Spleen (tissue), 11 donors: Measurements from ENCODE around the gene PAN2. TPM values are rescaled to one million over a fixed set of nuclear protein-coding genes. Genes with fewer than 3 reads are reported as not detected.
A peak's percentile ranks its signal among the peaks of the same experiment; 100 is the strongest.

Experiments
- DNase-seq: peaks from one replicate; pipeline ENCODE4 v3.0.0-alpha.2; 2020
- H3K27ac ChIP-seq, 8 donors: fragments of 200-600 bp; sonication (generic) in 7 of 8; 1 replicate in 4 of 8; 2 replicates in 4 of 8; pipeline versions ENCODE4 v1.5.0 to v1.8.0; 2016 to 2021; ENCODE audit warnings: inconsistent platforms in 4 of 8, mild to moderate bottlenecking in 4 of 8, moderate library complexity in 1 of 8
- H3K27me3 ChIP-seq, 7 donors: fragments of 200-600 bp; sonication (generic) in 6 of 7; replicated peaks in 1 of 7; 1 replicate in 4 of 7; 2 replicates in 3 of 7; pipeline versions ENCODE4 v1.5.0 to v1.8.0; 2016 to 2021; ENCODE audit warnings: inconsistent platforms in 3 of 7, mild to moderate bottlenecking in 1 of 7
- H3K36me3 ChIP-seq, 6 donors: fragments of 200-600 bp; sonication (generic) in 5 of 6; 1 replicate in 4 of 6; 2 replicates in 2 of 6; pipeline versions ENCODE4 v1.5.0 to v1.8.0; 2016 to 2021; ENCODE audit warnings: inconsistent platforms in 2 of 6
- H3K4me1 ChIP-seq, 6 donors: fragments of 200-600 bp; sonication (generic) in 5 of 6; 1 replicate in 3 of 6; 2 replicates in 3 of 6; pipeline versions ENCODE4 v1.5.0 to v1.8.0; 2016 to 2021; ENCODE audit warnings: inconsistent platforms in 3 of 6
- H3K4me3 ChIP-seq, 8 donors: fragments of 200-600 bp; sonication (generic) in 7 of 8; 1 replicate in 4 of 8; 2 replicates in 4 of 8; pipeline versions ENCODE4 v1.5.0 to v1.8.0; 2016 to 2021; ENCODE audit warnings: inconsistent platforms in 4 of 8, mild to moderate bottlenecking in 4 of 8, moderate library complexity in 2 of 8
- H3K9me3 ChIP-seq, 8 donors: fragments of 200-600 bp; sonication (generic) in 7 of 8; 1 replicate in 4 of 8; 2 replicates in 4 of 8; pipeline versions ENCODE4 v1.5.0 to v1.8.0; 2016 to 2021; ENCODE audit warnings: inconsistent platforms in 4 of 8
- CTCF ChIP-seq, 11 experiments: fragments of 200-600 bp in 7 of 11; fragments of 450-650 bp in 4 of 11; sonication (generic) in 4 of 11; IDR thresholded peaks in 8 of 11; conservative IDR thresholded peaks in 3 of 11; 1 replicate in 7 of 11; 2 replicates in 4 of 11; pipeline versions ENCODE4 v1.4.0 to v1.8.0; 2016 to 2021; ENCODE audit warnings: antibody characterized with exemption in 11 of 11, inconsistent platforms in 4 of 11, mild to moderate bottlenecking in 1 of 11
- POLR2A ChIP-seq, 3 donors: fragments of 450-650 bp; IDR thresholded peaks; one replicate each; pipeline ENCODE4 v1.5.1; 2017; ENCODE audit warnings: antibody characterized with exemption in 3 of 3, mild to moderate bottlenecking in 1 of 3
- POLR2AphosphoS5 ChIP-seq, 3 donors: sonication (generic); formaldehyde crosslinking; IDR thresholded peaks; one replicate each; pipeline ENCODE4 v1.5.1; 2017; ENCODE audit warnings: antibody characterized with exemption in 3 of 3
- WGBS, 5 donors: extraction: QIAGEN DNeasy Blood & Tissue Kit in 3 of 5; methylation state at CpG; one replicate each; pipeline versions ENCODE4 v1.1.5 to v1.1.7; 2013 to 2018; 5-methylcytosine and 5-hydroxymethylcytosine counted together
- intact Hi-C: fragments of 100-400 bp; cut with DNase I; formaldehyde crosslinking; loops from one replicate; pipeline ENCODE4 v1.15.0; 2023; ENCODE audit warnings: low total_unique reads
- polyA plus RNA-seq, 3 donors: library from polyadenylated mRNA; stranded (reverse); fragments of 200-250 nt; gene quantifications; one replicate each; pipeline ENCODE4 v1.2.1, GENCODE V29; 2013
- total RNA-seq, 7 donors: library from RNA; depleted of rRNA in 3 of 7; stranded (reverse); fragments of >200 nt in 3 of 7; fragmentation: NEBNext Ultra II Directional in 4 of 7; extraction: Animal tissue kit (Norgen Biotek cat#: 25700) in 4 of 7; gene quantifications; one replicate each; pipeline versions ENCODE4 v1.1.0 to v1.2.1, GENCODE V29; 2016 to 2021
- donor health status: healthy with polysubstance abuse.
- donor health status: DM: no; HTN: no; CAD: no; lungs with moderate emphysema.
- donor health status: DM: no; HTN: no; CAD: no.
- donor health status: Bipolar disorder and iron deficiency.
- donor health status: healthy.
- donor health status: DM: no; HTN: no; CAD: no.
- donor health status: DM: yes; HTN: yes; CAD: no.

The PAN2 gene
- total and polyA plus RNA-seq, 10 donors: 34.8 to 132 (median 86.8) TPM

GRCh38 chr12:56361487-56362129 is 27.8 kb upstream of the PAN2 start:
- Histone ChIP-seq H3K4me3 (peak overlapping the region in 1 of 8 donors; percentile 86), H3K9me3 (no peaks in the 10 kb centered on the region), H3K4me1 (peaks cover 13 to 43% (median 32%) of the 10 kb centered on the region in 6 donors), H3K36me3 (peaks cover 0 to 12% (median 0%) of the 10 kb centered on the region in 6 donors), H3K27ac (peak overlapping the region in 1 of 8 donors; percentile 93), H3K27me3 (no peaks in the 10 kb centered on the region)
- TF ChIP-seq POLR2A (IDR thresholded peaks at IDR 0.05) (no peak), CTCF (IDR thresholded peaks at IDR 0.05 in 8 of 11, conservative IDR thresholded peaks at IDR 0.05 in 3 of 11) (no peak), POLR2AphosphoS5 (IDR thresholded peaks at IDR 0.05) (no peak)
- DNase-seq: peak; percentile 78
- 79 to 88% (median 85%) methylated on average over 7 to 8 of the region's 8 CpGs for WGBS, 5 donors
- intact Hi-C loops: loop anchor here (10.0 kb wide), 1 partner anchor 83 kb away; the partner anchor contains the start of gene TIMELESS

GRCh38 chr12:56359851-56360767 is 26.3 kb upstream of the PAN2 start, which contains the start of gene STAT2:
Gene STAT2 (minus strand): TSS chr12:56360107. CDS start chr12:56356571, 3,536 bp downstream.
- WGBS, 5 donors: 0 to 1% (median 1%) methylated on average over 47 to 54 of the region's 54 CpGs
- Histone ChIP-seq H3K9me3 (no peaks in the 10 kb centered on the region), H3K4me3 (peak within 1 kb of the TSS; percentile 60 to 86 (median 72)), H3K27me3 (no peaks in the 10 kb centered on the region), H3K36me3 (peaks cover 0 to 27% (median 12%) of the 10 kb centered on the region in 6 donors), H3K27ac (peak within 1 kb of the TSS; percentile 85 to 95 (median 92)), H3K4me1 (peaks cover 13 to 50% (median 32%) of the 10 kb centered on the region in 6 donors)
- DNase-seq: peak; percentile 100
- peak in 2 of 3 donors; percentile 62 to 85 for TF ChIP-seq POLR2A (IDR thresholded peaks at IDR 0.05)
- TF ChIP-seq CTCF (IDR thresholded peaks at IDR 0.05 in 8 of 11, conservative IDR thresholded peaks at IDR 0.05 in 3 of 11): peak in 3 of 11 experiments; percentile 21 to 54 (median 38)
- TF ChIP-seq POLR2AphosphoS5 (IDR thresholded peaks at IDR 0.05): peak; percentile 91 to 95 (median 95)
- intact Hi-C loops: loop anchor here (10.0 kb wide), 1 partner anchor 85 kb away; the partner anchor contains the start of gene TIMELESS

GRCh38 chr12:56358836-56359532 is 25.2 kb upstream of the PAN2 start:
- Histone ChIP-seq H3K27ac (peak overlapping the region; percentile 85 to 95 (median 92)), H3K4me3 (peak overlapping the region; percentile 60 to 86 (median 72)), H3K9me3 (no peaks in the 10 kb centered on the region), H3K27me3 (no peaks in the 10 kb centered on the region), H3K4me1 (peaks cover 13 to 50% (median 32%) of the 10 kb centered on the region in 6 donors), H3K36me3 (peaks cover 0 to 38% (median 23%) of the 10 kb centered on the region in 6 donors)
- peak; percentile 28 for DNase-seq
- TF ChIP-seq POLR2A (IDR thresholded peaks at IDR 0.05) (no peak), POLR2AphosphoS5 (IDR thresholded peaks at IDR 0.05) (peak in 1 of 3 donors; percentile 61)
- 3 to 18% (median 7%) methylated on average over 1 of the region's 1 CpG for WGBS, 5 donors
- intact Hi-C loops: no loop called here

GRCh38 chr12:56351325-56351724 is 17.5 kb upstream of the PAN2 start:
- peaks cover 19 to 100% (median 99%) of the 10 kb centered on the region in 6 donors for H3K36me3 ChIP-seq

More at GRCh38 chr12:56351325-56351724, 17.5 kb upstream of the PAN2 start:
- H3K27me3 ChIP-seq: no peaks in the 10 kb centered on the region
- intact Hi-C loops: no loop called here
- WGBS, 5 donors: 88 to 100% (median 97%) methylated on average over 2 of the region's 2 CpGs
- H3K9me3 ChIP-seq: no peaks in the 10 kb centered on the region
- H3K27ac ChIP-seq: no peak overlapping the region
- no peak overlapping the region for H3K4me3 ChIP-seq
- H3K4me1 ChIP-seq: peaks cover 0 to 4% (median 0%) of the 10 kb centered on the region in 6 donors
- no peak for DNase-seq
- no peak for TF ChIP-seq POLR2A (IDR thresholded peaks at IDR 0.05)
- TF ChIP-seq POLR2AphosphoS5 (IDR thresholded peaks at IDR 0.05): no peak
